ENCODE data around the gene GRP.

Gene GRP

DNA sequence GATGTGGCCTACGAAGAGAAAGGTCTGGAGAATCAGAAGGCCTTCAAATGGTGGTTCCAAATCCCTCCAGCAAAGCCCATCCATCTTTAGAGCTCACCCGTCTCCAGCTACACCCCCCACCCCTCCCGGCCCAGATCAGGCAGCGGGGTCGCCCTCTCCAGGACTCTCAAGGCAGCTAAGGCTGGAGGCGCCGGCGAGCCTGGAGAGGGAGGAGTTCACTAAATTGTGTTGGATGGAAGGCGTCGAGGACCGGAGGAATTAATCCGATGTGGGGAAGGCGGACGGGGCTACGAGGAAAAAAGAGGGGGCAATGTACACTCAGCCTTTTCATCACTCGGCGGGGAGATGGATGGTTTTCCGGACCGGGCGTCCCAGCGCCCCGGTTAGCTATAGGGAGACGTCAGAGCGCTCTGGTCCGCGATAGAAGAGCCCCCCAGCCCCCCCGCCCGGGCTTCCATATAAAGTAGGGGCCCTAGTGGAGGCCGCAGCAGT, at the start of gene GRP:
GRP (plus strand) TSS at position 487 of the 492 bp plus-strand sequence. CDS start 108 bp downstream, outside the sequence.
- no peak for FAIRE-seq

- FAIRE-seq: no peak
These were observed 47.2 kb upstream of the GRP start for GRCh38 chr18:59172664-59173249.

DNA sequence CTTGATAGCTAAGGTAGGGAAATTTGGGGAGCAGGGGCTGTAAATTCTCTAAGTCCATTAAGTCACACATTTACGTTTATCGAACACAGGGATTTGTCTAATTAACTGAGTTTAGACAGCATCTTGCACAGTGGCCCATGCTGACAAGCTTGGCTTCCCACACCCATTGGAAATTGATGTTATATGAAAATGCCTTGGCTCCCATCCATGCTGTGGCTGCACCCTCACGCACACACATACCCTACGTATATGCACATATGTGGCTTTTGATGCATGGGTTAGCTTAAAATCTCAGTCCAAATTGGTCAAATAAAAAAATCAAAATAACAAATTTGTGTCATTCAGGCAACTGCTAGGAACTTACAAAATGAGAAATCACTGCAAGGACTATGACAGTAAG, 42.5 kb upstream of the GRP start:
- FAIRE-seq: no peak

- FAIRE-seq: no peak
These were observed 39.7 kb upstream of the GRP start for GRCh38 chr18:59180150-59180845.

GRCh38 chr18:59182673-59183072, 37.3 kb upstream of the GRP start:
- no peak for FAIRE-seq

GRCh38 chr18:59189008-59189407, 30.9 kb upstream of the GRP start:
- no peak for FAIRE-seq

GRCh38 chr18:59189746-59190145, 30.2 kb upstream of the GRP start:
- no peak for FAIRE-seq

GRCh38 chr18:59196161-59196725, 23.7 kb upstream of the GRP start:
- no peak for FAIRE-seq

- no peak for FAIRE-seq
These were observed 22.3 kb upstream of the GRP start for GRCh38 chr18:59197636-59198035.

DNA sequence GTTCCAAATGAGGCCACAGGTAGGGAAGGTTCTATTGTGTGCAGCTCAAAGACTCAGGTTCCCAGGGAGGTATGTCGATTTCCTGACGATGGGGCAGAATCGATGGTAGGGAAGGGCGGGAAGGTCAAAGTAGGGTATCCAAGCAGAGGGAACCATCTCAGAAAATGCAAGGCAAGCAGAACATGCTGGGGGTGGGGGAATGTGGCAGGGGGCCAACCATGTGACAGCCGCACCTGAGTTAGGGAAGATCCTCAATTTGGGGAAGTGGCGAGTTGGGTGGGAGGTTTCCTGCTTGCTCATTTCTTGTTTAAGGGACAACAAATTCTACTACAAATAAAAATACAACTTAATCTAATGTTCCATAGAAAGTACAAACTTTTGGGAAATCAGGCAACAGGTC, 21.7 kb upstream of the GRP start:
- no peak for FAIRE-seq

DNA sequence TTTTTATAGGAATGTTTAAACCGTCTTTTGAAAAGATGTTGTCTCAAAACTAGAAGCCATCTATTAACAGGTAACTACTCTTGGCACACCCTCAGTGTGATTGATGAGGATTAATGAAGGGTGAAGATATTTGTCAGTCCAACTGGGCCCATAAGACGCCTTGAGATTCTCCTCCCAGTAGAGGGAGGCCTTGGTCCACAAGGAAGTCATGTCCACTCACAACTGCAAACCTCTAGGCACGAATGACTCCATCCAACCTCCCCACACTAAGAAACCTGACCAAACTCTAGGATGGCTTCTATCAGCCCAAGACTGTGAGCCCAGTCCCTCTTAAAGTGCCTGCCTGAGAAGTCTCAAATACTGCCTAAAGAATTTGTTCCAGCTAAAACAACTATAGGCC, 19.2 kb upstream of the GRP start:
- FAIRE-seq: no peak

- FAIRE-seq: no peak
These were observed 17.6 kb upstream of the GRP start for GRCh38 chr18:59202258-59202820.

DNA sequence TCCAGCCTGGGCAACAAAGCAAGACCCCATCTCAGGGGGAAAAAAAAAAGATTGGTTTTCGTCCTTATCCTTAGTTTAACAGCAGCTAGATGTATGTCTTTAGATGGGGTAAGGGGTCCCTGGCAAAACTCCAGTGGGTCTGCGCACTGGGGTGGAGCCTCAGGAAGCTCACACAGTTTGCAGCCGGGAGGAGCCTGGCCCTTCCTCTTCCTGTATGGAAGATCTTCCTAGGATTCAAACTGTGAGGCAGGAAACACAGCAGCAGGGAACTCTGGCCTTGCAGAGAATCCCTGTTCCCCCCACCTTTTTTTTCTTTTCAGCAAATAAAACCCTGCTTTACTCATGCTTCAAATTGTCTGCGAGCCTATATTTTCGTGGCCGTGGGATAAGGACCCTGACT, 12.5 kb upstream of the GRP start:
- FAIRE-seq: no peak

- no peak for FAIRE-seq
These were observed 11.3 kb upstream of the GRP start for GRCh38 chr18:59208602-59209125.

DNA sequence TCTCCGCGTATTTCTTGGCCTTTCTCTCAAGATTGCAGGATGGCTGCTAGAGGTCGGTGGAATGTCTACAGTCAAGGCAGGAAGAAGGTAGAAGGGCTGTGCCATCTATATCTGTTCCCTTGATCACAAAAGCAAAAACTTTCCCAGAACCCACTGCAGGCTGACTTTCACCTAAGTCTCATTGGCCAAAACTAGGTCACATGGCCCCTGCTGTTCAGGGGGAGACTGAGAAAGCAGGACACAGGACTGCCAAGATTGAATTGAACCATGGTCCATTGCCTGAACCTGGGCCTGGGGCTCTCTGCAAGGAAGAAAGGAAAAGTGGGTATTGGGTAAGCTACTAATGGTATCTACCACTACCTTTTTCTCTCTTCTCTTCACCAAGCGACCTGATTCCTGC, 9.7 kb upstream of the GRP start:
- no peak for FAIRE-seq

- FAIRE-seq: no peak
These were observed 8.3 kb upstream of the GRP start for GRCh38 chr18:59211629-59212028.

DNA sequence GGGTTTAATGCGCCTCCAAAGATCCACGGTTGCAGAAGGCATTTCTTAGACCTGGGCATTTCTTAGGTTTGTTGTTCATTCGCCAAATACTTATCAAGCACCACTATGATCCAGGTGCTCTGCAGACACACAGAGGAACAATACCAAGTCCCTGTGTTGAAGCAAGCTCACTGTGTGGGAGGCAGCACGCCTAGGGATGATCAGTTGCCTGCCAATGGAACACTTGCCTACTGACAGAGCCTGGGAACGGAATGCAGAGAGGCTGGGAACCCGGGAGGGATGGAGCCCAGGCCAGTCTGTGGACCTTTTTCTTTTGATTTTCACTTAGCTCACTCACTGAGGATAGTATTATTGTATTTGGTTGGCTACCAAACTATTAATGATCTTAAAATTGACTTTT, 1.9 kb upstream of the GRP start:
- FAIRE-seq: no peak

DNA sequence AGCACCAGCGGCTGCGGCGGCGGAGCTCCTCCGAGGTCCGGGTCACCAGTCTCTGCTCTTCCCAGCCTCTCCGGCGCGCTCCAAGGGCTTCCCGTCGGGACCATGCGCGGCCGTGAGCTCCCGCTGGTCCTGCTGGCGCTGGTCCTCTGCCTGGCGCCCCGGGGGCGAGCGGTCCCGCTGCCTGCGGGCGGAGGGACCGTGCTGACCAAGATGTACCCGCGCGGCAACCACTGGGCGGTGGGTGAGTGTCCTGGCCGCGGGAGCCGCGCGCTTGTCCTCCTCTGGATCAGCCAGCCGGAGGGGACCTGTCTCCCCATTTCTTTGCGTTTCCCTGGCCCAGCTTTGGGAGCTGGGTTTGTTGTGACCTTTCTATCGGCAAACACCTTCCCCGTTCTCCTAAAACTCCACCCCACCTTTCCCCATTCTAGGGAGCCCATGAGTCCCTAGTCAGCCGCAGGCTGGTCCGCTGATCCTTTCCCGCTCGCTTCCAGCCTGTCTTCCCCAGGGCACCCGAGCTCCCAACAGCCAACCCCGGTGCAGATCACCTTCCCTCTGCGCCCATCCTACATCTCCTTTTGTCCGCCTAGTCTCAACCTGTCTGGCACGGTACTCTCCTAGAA, 316 bp downstream of the GRP start:
- no peak for FAIRE-seq

GRCh38 chr18:59220784-59221765, 1.1 kb downstream of the GRP start:
- no peak for FAIRE-seq

GRCh38 chr18:59222341-59222740, 2.4 kb downstream of the GRP start:
- FAIRE-seq: no peak

- no peak for FAIRE-seq
These were observed 8.4 kb downstream of the GRP start for GRCh38 chr18:59228351-59228750.

GRCh38 chr18:59229191-59229590, 9.2 kb downstream of the GRP start:
- no peak for FAIRE-seq
